HepG2 (cell line): ENCODE measurements around the gene TPI1. TPM values are rescaled to one million over a fixed set of nuclear protein-coding genes. Genes with fewer than 3 reads are reported as not detected.

ENCODE experiments used
- ATAC-seq: fragments of 200-7000 bp; cut with Tn5 transposase; 3 replicates; pipeline ENCODE4 v1.9.1; 2020; ENCODE audit warnings: mild to moderate bottlenecking, moderate library complexity
- BruUV-seq: library from RNA; stranded (reverse); fragments of 400-500 nt; replicated peaks from 2 replicates; lab custom pipeline; 2021; lab: Mats Ljungman, UMichigan
- CTCF ChIA-PET: fragments of 300-600 bp; formaldehyde crosslinking; extraction: SDS; loops from one replicate; lab custom pipeline; 2021; ENCODE audit warnings: low total read pairs, inconsistent platforms, low intra/inter-chr PET ratio; lab: Yijun Ruan, JAX
- POLR2A ChIA-PET: fragments of 350-600 bp; sonication (Branson Sonifier 250); formaldehyde crosslinking; loops from one replicate; lab custom pipeline; 2020; ENCODE audit warnings: antibody characterized with exemption, inconsistent platforms; lab: Yijun Ruan, JAX
- DNase-seq: peaks from one replicate; pipeline ENCODE4 v3.0.0-alpha.2; 2015; ENCODE audit warnings: low spot score
- FAIRE-seq: peaks from 3 replicates; lab custom pipeline; 2011; peaks lifted over from hg19 to GRCh38; lab: Jason Lieb, UNC
- H2AFZ ChIP-seq: one replicate; pipeline ENCODE4 v1.6.1; 2011; ENCODE audit warnings: low read length, inconsistent platforms
- H3K27ac ChIP-seq: fragments of 300-600 bp; 3 replicates; pipeline ENCODE4 v1.8.0; 2011; ENCODE audit warnings: mixed run types, mild to moderate bottlenecking, mixed read lengths, low read length, inconsistent platforms; ENCODE audit not compliant: insufficient read depth; ENCODE audit errors: extremely low read length
- H3K27me3 ChIP-seq, 2 experiments: fragments of 200-600 bp in 1 of 2; 2 replicates in 1 of 2; 3 replicates in 1 of 2; pipeline versions ENCODE4 v1.6.0 to v1.8.0; 2011; ENCODE audit warnings: low read length in 2 of 2, mild to moderate bottlenecking in 2 of 2, moderate library complexity in 2 of 2, inconsistent platforms in 1 of 2; ENCODE audit not compliant: insufficient read depth in 2 of 2, control insufficient read depth in 1 of 2
- H3K36me3 ChIP-seq, 2 experiments: fragments of 200-600 bp in 1 of 2; replicated peaks in 1 of 2; 2 replicates in 1 of 2; 3 replicates in 1 of 2; pipeline versions ENCODE4 v1.5.1 to v1.8.0; 2011; ENCODE audit warnings: low read length in 2 of 2, inconsistent platforms in 1 of 2; ENCODE audit not compliant: insufficient read depth in 2 of 2, control insufficient read depth in 1 of 2
- H3K4me1 ChIP-seq: 2 replicates; pipeline ENCODE4 v1.5.1; 2012; ENCODE audit warnings: low read length, inconsistent platforms; ENCODE audit not compliant: insufficient read depth
- H3K4me2 ChIP-seq: 2 replicates; pipeline ENCODE4 v1.6.0; 2011; ENCODE audit warnings: low read depth, low read length, inconsistent platforms
- H3K4me3 ChIP-seq, 3 experiments: fragments of 200-600 bp in 1 of 3; sonication (generic), shearing (Covaris generic) in 1 of 3; replicated peaks in 1 of 3; 2 replicates each; pipeline ENCODE4 v1.5.1; 2011 to 2016; ENCODE audit warnings: low read length in 3 of 3, inconsistent platforms in 2 of 3, low read depth in 2 of 3, mild to moderate bottlenecking in 2 of 3, control low read depth in 1 of 3, mixed read lengths in 1 of 3; ENCODE audit not compliant: insufficient read depth in 1 of 3
- H3K79me2 ChIP-seq: one replicate; pipeline ENCODE4 v1.6.1; 2011; ENCODE audit warnings: low read length, inconsistent platforms; ENCODE audit not compliant: insufficient read depth
- H3K9ac ChIP-seq: 2 replicates; pipeline ENCODE4 v1.6.0; 2011; ENCODE audit warnings: mild to moderate bottlenecking, low read depth, low read length, inconsistent platforms; ENCODE audit not compliant: insufficient read depth
- H3K9me3 ChIP-seq: 2 replicates; pipeline ENCODE4 v1.5.1; 2012; ENCODE audit warnings: mild to moderate bottlenecking, low read length
- H4K20me1 ChIP-seq: 2 replicates; pipeline ENCODE4 v1.6.0; 2011; ENCODE audit warnings: inconsistent platforms, mild to moderate bottlenecking, low read length, moderate library complexity; ENCODE audit not compliant: insufficient read depth
- FOXA1 ChIP-seq, 2 experiments: fragments of 450-650 bp in 1 of 2; sonication (generic) in 1 of 2; formaldehyde crosslinking in 1 of 2; IDR thresholded peaks; 2 replicates each; pipeline versions ENCODE4 v1.4.0 to v1.6.1; 2016 to 2020; ENCODE audit warnings: missing genetic modification reagents in 1 of 2
- GMEB1 ChIP-seq: sonication (generic); formaldehyde crosslinking; IDR thresholded peaks from 2 replicates; pipeline ENCODE4 v1.5.1; 2020; ENCODE audit warnings: missing genetic modification reagents, mild to moderate bottlenecking, borderline replicate concordance
- GPBP1L1 ChIP-seq: sonication (generic); formaldehyde crosslinking; IDR thresholded peaks from 2 replicates; pipeline ENCODE4 v1.5.0; 2020; ENCODE audit warnings: mild to moderate bottlenecking, missing genetic modification reagents
- HBP1 ChIP-seq: IDR thresholded peaks from 2 replicates; pipeline ENCODE4 v1.6.1; 2016; ENCODE audit warnings: low read depth, control low read depth
- HOXA3 ChIP-seq: sonication (generic); formaldehyde crosslinking; IDR thresholded peaks from 2 replicates; pipeline ENCODE4 v1.5.0; 2020; ENCODE audit warnings: missing genetic modification reagents
- KLF6 ChIP-seq: IDR thresholded peaks from 2 replicates; pipeline ENCODE4 v1.8.0; 2016; ENCODE audit warnings: missing biosample characterization, missing genetic modification reagents
- KMT2A ChIP-seq: sonication (generic); formaldehyde crosslinking; IDR thresholded peaks from 2 replicates; pipeline ENCODE4 v1.4.0; 2020; ENCODE audit warnings: missing genetic modification reagents
- MEIS1 ChIP-seq: sonication (generic); formaldehyde crosslinking; IDR thresholded peaks from 2 replicates; pipeline ENCODE4 v1.9.0; 2021; ENCODE audit warnings: mild to moderate bottlenecking, missing genetic modification reagents, moderate library complexity, borderline replicate concordance
- MYPOP ChIP-seq: sonication (generic); formaldehyde crosslinking; IDR thresholded peaks from 2 replicates; pipeline ENCODE4 v1.8.1; 2023; ENCODE audit warnings: mild to moderate bottlenecking, moderate library complexity, missing genetic modification reagents
- STAT5B ChIP-seq: sonication (generic); formaldehyde crosslinking; IDR thresholded peaks from 2 replicates; pipeline ENCODE4 v1.4.0; 2020; ENCODE audit warnings: missing genetic modification reagents
- TBP ChIP-seq: sonication (generic); formaldehyde crosslinking; IDR thresholded peaks from 2 replicates; pipeline ENCODE4 v1.5.0; 2020; ENCODE audit warnings: missing genetic modification reagents
- TBX2 ChIP-seq: sonication (generic); formaldehyde crosslinking; IDR thresholded peaks from 2 replicates; pipeline ENCODE4 v1.5.0; 2020; ENCODE audit warnings: missing genetic modification reagents, mild to moderate bottlenecking, borderline replicate concordance
- ZFP41 ChIP-seq: sonication (generic); formaldehyde crosslinking; IDR thresholded peaks from 2 replicates; pipeline ENCODE4 v1.4.0; 2020; ENCODE audit warnings: mild to moderate bottlenecking, missing genetic modification reagents, borderline replicate concordance
- ZNF143 ChIP-seq: sonication (generic); formaldehyde crosslinking; IDR thresholded peaks from 2 replicates; pipeline ENCODE4 v1.4.0; 2020; ENCODE audit warnings: missing genetic modification reagents
- ZNF563 ChIP-seq: sonication (generic); formaldehyde crosslinking; IDR thresholded peaks from 2 replicates; pipeline ENCODE4 v1.8.0; 2022; ENCODE audit warnings: mild to moderate bottlenecking, moderate library complexity, missing genetic modification reagents
- ZNF580 ChIP-seq: IDR thresholded peaks from 2 replicates; pipeline ENCODE4 v1.6.1; 2016; ENCODE audit warnings: low read depth, borderline replicate concordance
- ZNF724P ChIP-seq: sonication (generic); formaldehyde crosslinking; IDR thresholded peaks from 2 replicates; pipeline ENCODE4 v1.8.0; 2022; ENCODE audit warnings: missing genetic modification reagents, borderline replicate concordance
- ZNF749 ChIP-seq: sonication (generic); formaldehyde crosslinking; IDR thresholded peaks from 2 replicates; pipeline ENCODE4 v1.8.0; 2022; ENCODE audit warnings: mild to moderate bottlenecking, missing genetic modification reagents, moderate library complexity, borderline replicate concordance
- ZSCAN12 ChIP-seq: sonication (generic); formaldehyde crosslinking; IDR thresholded peaks from 2 replicates; pipeline ENCODE4 v1.9.0; 2021; ENCODE audit warnings: mild to moderate bottlenecking, missing genetic modification reagents
- WGBS: methylation state at CpG from one replicate; pipeline ENCODE4 v1.1.6; 2017; ENCODE audit warnings: low lambda C conversion rate; 5-methylcytosine and 5-hydroxymethylcytosine counted together
- in situ Hi-C: cut with HindIII; loops from 2 replicates; pipeline ENCODE4 v1.10.0; 2017; ENCODE audit warnings: low pct_unique_long_range_greater_than_20kb; ENCODE audit not compliant: extremely low pct_ligation_motif_present
- intact Hi-C: fragments of 100-400 bp; cut with micrococcal nuclease; formaldehyde crosslinking; loops from one replicate; pipeline ENCODE4 v1.10.0; 2022; ENCODE audit not compliant: unreplicated experiment
- polyA plus RNA-seq, 8 experiments: library from polyadenylated mRNA; depleted of rRNA in 3 of 8; stranded (reverse) in 7 of 8; unstranded in 1 of 8; fragments of >200 nt; fragmentation: Illumina TruSeq in 4 of 8; extraction: Trizol in 4 of 8; gene quantifications; 2 replicates each; pipeline versions ENCODE4 v1.2.1 to v1.2.3, GENCODE V29; 2011 to 2016; ENCODE audit warnings: low read depth in 4 of 8, missing spikeins in 1 of 8, mixed read lengths in 1 of 8; ENCODE audit not compliant: insufficient read depth in 1 of 8
- total RNA-seq, 5 experiments: library from RNA; depleted of rRNA; stranded (reverse); fragments of >200 nt; fragmentation: Illumina TruSeq; extraction: Trizol; gene quantifications; 2 replicates each; pipeline ENCODE4 v1.2.3, GENCODE V29; 2016; ENCODE audit warnings: low read depth in 1 of 5

Gene TPI1
- total and polyA plus RNA-seq, 2 of the 13 experiments (the other 11 are each of a cell fraction or from before 2014, with no cell fraction given): 945 to 2,535 TPM

- peak overlapping the region; percentile 65 to 95 (median 77) for H3K4me3 ChIP-seq
- TSS peak; percentile 87 for BruUV-seq
- TF ChIP-seq KMT2A (CRISPR knock-in tag): no peak; the same call in 1 of the 2 replicates
- TF ChIP-seq FOXA1 (IDR thresholded peaks at IDR 0.05): no peak
- no peak for TF ChIP-seq FOXA1 (CRISPR knock-in tag; IDR thresholded peaks at IDR 0.05)
- peak; percentile 12; the same call in 1 of the 2 replicates for TF ChIP-seq ZNF749 (CRISPR knock-in tag)
- no peak for TF ChIP-seq HOXA3 (CRISPR knock-in tag)
- no peak for TF ChIP-seq GPBP1L1 (CRISPR knock-in tag)
- TF ChIP-seq ZNF580 (CRISPR knock-in tag): no peak
- TF ChIP-seq ZFP41: no peak
- peak; percentile 1; the same call in 1 of the 2 replicates for TF ChIP-seq TBX2 (CRISPR knock-in tag)
- no peak for TF ChIP-seq HBP1
- no peak for TF ChIP-seq GMEB1
- TF ChIP-seq STAT5B: no peak
- no peak for TF ChIP-seq ZSCAN12 (CRISPR knock-in tag)
- TF ChIP-seq MEIS1 (CRISPR knock-in tag): no peak
- no peak for TF ChIP-seq ZNF143 (CRISPR knock-in tag)
- peak; percentile 22; the same call in 1 of the 2 replicates for TF ChIP-seq ZNF563 (CRISPR knock-in tag)
- TF ChIP-seq MYPOP (CRISPR knock-in tag): no peak
- no peak for TF ChIP-seq ZNF724P (CRISPR knock-in tag)
- TF ChIP-seq TBP: no peak
- TF ChIP-seq KLF6: no peak
These were observed 16.6 kb upstream of the TPI1 start for GRCh38 chr12:6850796-6851152.

More at GRCh38 chr12:6850796-6851152, 16.6 kb upstream of the TPI1 start:
- Histone ChIP-seq H2AFZ (no peak overlapping the region), H3K9ac (peak overlapping the region; percentile 86), H3K36me3 (peaks cover 5 to 43% of the 10 kb centered on the region in 2 experiments), H3K27me3 (no peaks in the 10 kb centered on the region), H3K4me1 (peaks cover 33% of the 10 kb centered on the region), H3K9me3 (no peaks in the 10 kb centered on the region), H3K27ac (peak overlapping the region; percentile 82), H3K4me2 (peak overlapping the region; percentile 92), H3K79me2 (peaks cover 37% of the 10 kb centered on the region), H4K20me1 (no peaks in the 10 kb centered on the region; the same call in 1 of the 2 replicates)
- CTCF ChIA-PET: no interaction called here
- POLR2A ChIA-PET: interaction anchor here (0.8 to 5.2 kb wide), 13 partner anchors 16 to 316 kb away, joined by 3 to 132 read pairs (median 21); partner anchors contain the start of genes C12orf57, COPS7A, GAPDH and MLF2
- WGBS: 0% methylated on average over 4 of the region's 16 CpGs
- no peak for ATAC-seq
- in situ Hi-C loops (no loop called here), intact Hi-C loops (loop anchor here (1.0 kb wide), 1 partner anchor 23 kb away; the partner anchor contains the start of gene SPSB2)
- DNase-seq: peak; percentile 51
- FAIRE-seq: no peak
